Rectal smooth muscle tissue (tissue), 1 donor: ENCODE results near the gene MORN3.

Experiments used
- H3K27ac ChIP-seq: one replicate; pipeline ENCODE4 v1.7.0; 2013; ENCODE audit warnings: low read depth, low read length, inconsistent platforms
- H3K27me3 ChIP-seq: one replicate; pipeline ENCODE4 v1.7.0; 2013; ENCODE audit warnings: low read length; ENCODE audit not compliant: control insufficient read depth, insufficient read depth
- H3K36me3 ChIP-seq: one replicate; pipeline ENCODE4 v1.7.0; 2013; ENCODE audit warnings: low read length; ENCODE audit not compliant: control insufficient read depth, insufficient read depth
- H3K4me1 ChIP-seq: one replicate; pipeline ENCODE4 v1.7.0; 2013; ENCODE audit warnings: low read length; ENCODE audit not compliant: control insufficient read depth, insufficient read depth
- H3K4me3 ChIP-seq: one replicate; pipeline ENCODE4 v1.7.0; 2013; ENCODE audit warnings: low read length
- H3K9ac ChIP-seq: one replicate; pipeline ENCODE4 v1.7.0; 2013; ENCODE audit warnings: low read length

The MORN3 gene

GRCh38 chr12:121628536-121628935 lies 40.9 kb downstream of the MORN3 start:
- H3K4me3 ChIP-seq = peak overlapping the region; percentile 70
- no peaks in the 10 kb centered on the region for H3K27me3 ChIP-seq
- no peak overlapping the region for H3K9ac ChIP-seq
- H3K27ac ChIP-seq = no peak overlapping the region
- no peaks in the 10 kb centered on the region for H3K36me3 ChIP-seq
- H3K4me1 ChIP-seq = peaks cover 16% of the 10 kb centered on the region

GRCh38 chr12:121628037-121628436 lies 41.4 kb downstream of the MORN3 start:
- H3K27me3 ChIP-seq = no peaks in the 10 kb centered on the region
- peaks cover 15% of the 10 kb centered on the region for H3K4me1 ChIP-seq
- peak overlapping the region; percentile 70 for H3K4me3 ChIP-seq
- H3K27ac ChIP-seq = peak overlapping the region; percentile 33
- no peaks in the 10 kb centered on the region for H3K36me3 ChIP-seq
- no peak overlapping the region for H3K9ac ChIP-seq

- H3K9ac ChIP-seq = peak overlapping the region; percentile 77
- H3K27me3 ChIP-seq = no peaks in the 10 kb centered on the region
- H3K4me1 ChIP-seq = peaks cover 8% of the 10 kb centered on the region
- H3K4me3 ChIP-seq = peak overlapping the region; percentile 70
- peak overlapping the region; percentile 89 for H3K27ac ChIP-seq
- no peaks in the 10 kb centered on the region for H3K36me3 ChIP-seq
Observed at GRCh38 chr12:121626853-121627640, 42.4 kb downstream of the MORN3 start.

- H3K4me1 ChIP-seq = peaks cover 6% of the 10 kb centered on the region
Observed at GRCh38 chr12:121626087-121626852, 43.2 kb downstream of the MORN3 start, which contains the start of gene ORAI1. TSS of gene ORAI1 (plus strand) at chr12:121626530.

GRCh38 chr12:121620333-121620891 lies 49.0 kb downstream of the MORN3 start:
- Histone ChIP-seq H3K27ac (no peak overlapping the region), H3K4me1 (peaks cover 3% of the 10 kb centered on the region), H3K4me3 (no peak overlapping the region), H3K36me3 (no peaks in the 10 kb centered on the region), H3K27me3 (no peaks in the 10 kb centered on the region), H3K9ac (no peak overlapping the region)

More at GRCh38 chr12:121626087-121626852, 43.2 kb downstream of the MORN3 start, which contains the start of gene ORAI1:
- no peaks in the 10 kb centered on the region for H3K27me3 ChIP-seq
- peak within 1 kb of the TSS; percentile 77 for H3K9ac ChIP-seq
- H3K27ac ChIP-seq = peak within 1 kb of the TSS; percentile 89
- peak within 1 kb of the TSS; percentile 70 for H3K4me3 ChIP-seq
- H3K36me3 ChIP-seq = no peaks in the 10 kb centered on the region

- no peaks in the 10 kb centered on the region for H3K4me1 ChIP-seq
- H3K36me3 ChIP-seq = no peaks in the 10 kb centered on the region
- no peaks in the 10 kb centered on the region for H3K27me3 ChIP-seq
- H3K4me3 ChIP-seq = no peak overlapping the region
- H3K27ac ChIP-seq = no peak overlapping the region
- H3K9ac ChIP-seq = no peak overlapping the region
Observed at GRCh38 chr12:121618659-121619233, 50.7 kb downstream of the MORN3 start.

- Histone ChIP-seq H3K27ac (no peak overlapping the region), H3K4me1 (peaks cover 15% of the 10 kb centered on the region), H3K4me3 (no peak overlapping the region), H3K36me3 (no peaks in the 10 kb centered on the region), H3K9ac (no peak overlapping the region), H3K27me3 (no peaks in the 10 kb centered on the region)
Observed at GRCh38 chr12:121614872-121615467, 54.5 kb downstream of the MORN3 start.

- Histone ChIP-seq H3K4me1 (peaks cover 15% of the 10 kb centered on the region), H3K27me3 (no peaks in the 10 kb centered on the region), H3K4me3 (no peak overlapping the region), H3K9ac (no peak overlapping the region), H3K27ac (no peak overlapping the region), H3K36me3 (no peaks in the 10 kb centered on the region)
Observed at GRCh38 chr12:121613462-121613861, 56.0 kb downstream of the MORN3 start.

- H3K36me3 ChIP-seq = no peaks in the 10 kb centered on the region
- H3K27ac ChIP-seq = peak overlapping the region; percentile 88
- peaks cover 15% of the 10 kb centered on the region for H3K4me1 ChIP-seq
- no peak overlapping the region for H3K9ac ChIP-seq
- H3K4me3 ChIP-seq = no peak overlapping the region
- H3K27me3 ChIP-seq = no peaks in the 10 kb centered on the region
Observed at GRCh38 chr12:121611306-121611705, 58.1 kb downstream of the MORN3 start.

- Histone ChIP-seq H3K9ac (no peak overlapping the region), H3K4me1 (peaks cover 15% of the 10 kb centered on the region), H3K4me3 (no peak overlapping the region)
Observed at GRCh38 chr12:121610239-121611149, 59.0 kb downstream of the MORN3 start.

GRCh38 chr12:121608301-121608700 lies 61.2 kb downstream of the MORN3 start:
- no peak overlapping the region for H3K4me3 ChIP-seq
- H3K27ac ChIP-seq = no peak overlapping the region
- H3K4me1 ChIP-seq = peaks cover 15% of the 10 kb centered on the region
- no peaks in the 10 kb centered on the region for H3K36me3 ChIP-seq
- H3K27me3 ChIP-seq = no peaks in the 10 kb centered on the region
- H3K9ac ChIP-seq = no peak overlapping the region

More at GRCh38 chr12:121610239-121611149, 59.0 kb downstream of the MORN3 start:
- Histone ChIP-seq H3K27ac (peak overlapping the region; percentile 88), H3K36me3 (no peaks in the 10 kb centered on the region), H3K27me3 (no peaks in the 10 kb centered on the region)
